GM21360 (cell line): ENCODE results near the gene TOX2.

Experiments
- ATAC-seq: cut with Tn5 transposase; IDR thresholded peaks from one replicate; pipeline ENCODE4 v1.9.1; 2021; ENCODE audit warnings: mild to moderate bottlenecking, moderate library complexity; ENCODE audit not compliant: unreplicated experiment

TOX2 gene

GRCh38 chr20:44052166-44052565 lies 137.5 kb downstream of the TOX2 start:
- no peak for ATAC-seq

- no peak for ATAC-seq
Measured at GRCh38 chr20:44053046-44053445, 138.4 kb downstream of the TOX2 start.

- no peak for ATAC-seq
Measured at GRCh38 chr20:44054118-44054517, 139.5 kb downstream of the TOX2 start.

- ATAC-seq = no peak
Measured at GRCh38 chr20:44054849-44055248, 140.2 kb downstream of the TOX2 start.

- ATAC-seq = no peak
Measured at GRCh38 chr20:44056010-44056698, 141.5 kb downstream of the TOX2 start.

- no peak for ATAC-seq
Measured at GRCh38 chr20:44057698-44058675, 143.3 kb downstream of the TOX2 start.

- ATAC-seq = no peak
Measured at GRCh38 chr20:44064501-44065400, 150.1 kb downstream of the TOX2 start.

GRCh38 chr20:44065401-44066340 lies 151.0 kb downstream of the TOX2 start:
- no peak for ATAC-seq

GRCh38 chr20:44066645-44067606 lies 152.3 kb downstream of the TOX2 start:
- ATAC-seq = no peak

- no peak for ATAC-seq
Measured at GRCh38 chr20:44067650-44068081, 153.0 kb downstream of the TOX2 start.

- ATAC-seq = no peak
Measured at GRCh38 chr20:44068316-44069201, 153.9 kb downstream of the TOX2 start.

GRCh38 chr20:44069203-44070011 lies 154.8 kb downstream of the TOX2 start:
- ATAC-seq = no peak

GRCh38 chr20:44070139-44070900 lies 155.7 kb downstream of the TOX2 start:
- no peak for ATAC-seq

- no peak for ATAC-seq
Measured at GRCh38 chr20:44071057-44071456, 156.4 kb downstream of the TOX2 start.

GRCh38 chr20:44071526-44072111 lies 157.0 kb downstream of the TOX2 start:
- ATAC-seq = no peak

GRCh38 chr20:44072384-44072783 lies 157.7 kb downstream of the TOX2 start:
- ATAC-seq = no peak
